ENCODE data around the gene PDIA5. TPM values are rescaled to one million over a fixed set of nuclear protein-coding genes. Genes with fewer than 3 reads are reported as not detected.

The PDIA5 gene
- total RNA-seq, 1 donor from 2014 or later: 119 TPM

- no peak for DNase-seq (ENCODE audit: extremely low read depth, low read depth, low spot score)
Observed at GRCh38 chr3:123068601-123069381, 2.0 kb downstream of the PDIA5 start.

GRCh38 chr3:123070510-123070909 lies 3.7 kb downstream of the PDIA5 start:
- DNase-seq (ENCODE audit: extremely low read depth, low read depth, low spot score): no peak

- no peak for DNase-seq (ENCODE audit: extremely low read depth, low read depth, low spot score)
Observed at GRCh38 chr3:123071146-123071545, 4.3 kb downstream of the PDIA5 start.

DNA sequence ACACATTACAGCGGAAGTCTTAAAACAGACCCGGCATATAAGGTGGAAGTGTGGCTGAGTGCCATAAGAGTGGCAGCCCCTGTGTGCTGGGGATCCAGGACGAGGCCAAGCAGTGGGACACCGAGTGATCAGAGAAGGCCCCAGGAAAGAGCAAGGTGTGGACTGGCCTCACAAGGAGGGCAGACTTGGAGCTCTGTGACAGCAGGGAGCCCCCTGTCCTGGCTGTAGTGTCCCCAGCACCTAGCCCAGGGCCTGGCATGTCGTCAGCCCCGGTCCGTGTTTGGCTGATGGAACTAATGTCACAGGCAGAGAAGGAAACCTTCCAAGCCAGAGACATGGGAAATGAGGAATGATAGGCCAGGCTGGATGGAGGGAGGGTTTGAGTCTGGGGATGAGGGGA lies 4.8 kb downstream of the PDIA5 start:
- DNase-seq (ENCODE audit: extremely low read depth, low read depth, low spot score): no peak

DNA sequence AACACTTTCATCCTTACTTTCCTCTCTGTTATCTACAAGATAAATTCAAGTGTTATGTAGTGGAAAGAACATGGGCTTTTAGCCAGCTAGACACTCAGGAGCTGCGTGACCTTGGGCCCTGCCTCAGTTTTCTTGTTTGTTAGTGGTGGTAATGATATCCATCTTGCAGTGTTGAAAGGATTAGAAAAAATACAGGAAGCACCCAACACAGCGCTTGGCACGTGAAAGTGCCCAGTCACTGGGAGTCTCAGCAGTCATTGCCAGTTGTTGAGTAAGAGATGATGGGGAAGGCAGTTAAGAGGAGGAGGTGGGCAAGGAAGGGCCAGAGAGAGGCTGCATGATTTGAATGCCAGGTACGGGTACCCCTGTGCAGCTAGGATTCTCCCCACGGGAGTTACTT lies 5.3 kb downstream of the PDIA5 start:
- no peak for DNase-seq (ENCODE audit: extremely low read depth, low read depth, low spot score)

DNA sequence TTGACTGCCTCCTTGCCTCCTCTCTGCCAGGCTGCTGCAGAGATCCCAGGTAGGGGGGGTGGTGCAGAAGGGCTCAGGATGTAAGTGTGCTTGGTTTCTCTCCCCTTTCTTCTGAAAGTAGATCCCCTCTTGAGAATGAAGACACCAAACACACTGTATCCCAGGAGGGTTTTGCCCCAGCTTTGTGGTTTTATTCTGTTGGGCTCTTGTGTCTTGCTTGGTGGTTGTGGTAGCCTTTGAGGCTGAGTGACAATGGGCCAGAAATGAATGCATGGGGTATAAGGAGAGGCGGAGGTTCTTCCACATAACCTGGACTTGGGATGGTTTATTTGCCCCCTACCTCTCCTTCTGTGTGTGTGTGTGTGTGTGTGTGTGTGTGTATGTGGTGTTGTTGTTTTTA lies 5.7 kb downstream of the PDIA5 start:
- no peak for DNase-seq (ENCODE audit: extremely low read depth, low read depth, low spot score)

DNA sequence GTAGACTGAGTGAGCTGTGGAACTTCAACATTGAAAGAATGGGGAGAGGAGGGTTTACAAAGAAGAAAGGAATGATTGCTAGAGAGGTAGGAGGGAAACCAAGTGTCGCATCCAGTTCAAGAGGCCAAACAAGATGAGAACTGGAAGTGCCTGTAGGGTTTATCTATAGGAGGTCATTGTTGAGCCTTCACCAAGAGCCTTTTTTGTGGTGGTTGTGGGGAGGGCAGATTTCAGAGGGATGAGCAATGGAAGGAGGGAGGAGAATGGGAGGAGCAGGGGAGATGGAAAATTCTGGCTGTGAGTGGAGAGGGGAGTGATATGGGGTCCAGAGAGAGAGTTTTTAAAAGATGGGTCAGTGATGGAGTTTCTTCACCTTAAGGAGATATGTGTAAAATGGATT lies 8.5 kb downstream of the PDIA5 start:
- DNase-seq (ENCODE audit: extremely low read depth, low read depth, low spot score): no peak

GRCh38 chr3:123076112-123076495 lies 9.3 kb downstream of the PDIA5 start:
- DNase-seq (ENCODE audit: extremely low read depth, low read depth, low spot score): no peak

DNA sequence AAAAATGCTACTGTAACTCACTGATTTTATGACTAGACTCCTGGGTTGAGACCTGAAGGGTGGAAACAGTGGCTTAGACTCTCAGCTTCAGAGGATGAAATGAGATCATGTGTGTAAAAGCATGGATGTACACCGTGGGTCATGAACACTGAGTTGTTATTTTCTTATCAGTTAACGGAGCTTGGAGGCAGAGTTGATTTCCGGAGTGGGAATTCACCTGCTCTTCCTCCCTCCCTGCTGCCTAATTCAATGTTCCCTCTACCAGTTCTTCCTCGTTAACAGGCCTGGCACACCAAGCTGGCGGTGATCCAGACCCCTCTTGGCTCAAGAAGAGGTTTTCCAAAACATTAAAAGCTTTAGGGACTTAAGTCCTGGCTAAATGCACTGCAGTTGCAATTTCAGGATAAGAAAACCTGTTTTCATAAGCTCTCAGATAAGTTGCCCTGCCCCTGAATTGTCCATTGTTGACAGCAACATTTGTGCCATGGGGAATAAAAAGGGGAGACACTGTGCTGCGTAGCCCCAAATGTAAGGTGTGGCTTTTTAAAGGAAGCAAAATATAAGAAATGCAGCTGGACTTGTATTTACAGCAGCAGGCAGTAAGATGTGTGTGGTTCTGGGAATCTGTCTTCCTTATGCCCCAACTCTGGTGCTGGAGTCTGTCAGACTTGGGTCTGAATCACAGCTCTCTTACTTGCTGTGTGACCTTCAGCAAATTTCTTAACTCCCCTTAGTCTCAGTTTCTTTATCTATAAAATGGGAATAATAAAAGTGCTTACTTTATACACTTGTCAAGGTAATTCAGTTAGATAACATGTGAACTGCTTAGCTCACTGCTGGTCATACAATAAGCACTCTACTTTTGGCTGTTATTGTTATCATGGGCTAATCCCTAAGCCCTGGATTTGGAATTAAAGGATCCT lies 9.9 kb downstream of the PDIA5 start:
- DNase-seq (ENCODE audit: extremely low read depth, low read depth, low spot score): no peak

DNA sequence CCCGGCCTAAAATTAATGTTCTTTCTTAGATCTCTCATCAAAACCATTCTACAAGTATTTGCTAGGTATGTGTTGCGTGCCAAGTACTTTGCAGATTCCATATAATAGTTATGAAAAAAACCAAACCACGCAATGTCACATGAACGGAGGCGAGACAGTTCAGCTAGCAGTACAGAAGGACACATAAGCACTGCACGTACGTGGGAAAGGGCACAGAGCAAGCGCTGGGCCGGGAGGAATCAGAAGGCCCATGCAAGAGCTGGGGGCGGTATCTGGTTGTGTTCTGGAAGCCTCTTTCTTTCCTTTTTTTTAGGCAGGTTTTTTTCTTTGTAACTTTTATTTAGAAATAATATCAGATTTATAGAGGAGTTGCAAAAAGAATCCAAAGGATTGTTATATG lies 11.3 kb downstream of the PDIA5 start:
- DNase-seq (ENCODE audit: extremely low read depth, low read depth, low spot score): no peak

- DNase-seq (ENCODE audit: extremely low read depth, low read depth, low spot score): no peak
Observed at GRCh38 chr3:123080864-123081562, 14.2 kb downstream of the PDIA5 start.

- DNase-seq (ENCODE audit: extremely low read depth, low read depth, low spot score): no peak
Observed at GRCh38 chr3:123081718-123082369, 15.0 kb downstream of the PDIA5 start.

DNA sequence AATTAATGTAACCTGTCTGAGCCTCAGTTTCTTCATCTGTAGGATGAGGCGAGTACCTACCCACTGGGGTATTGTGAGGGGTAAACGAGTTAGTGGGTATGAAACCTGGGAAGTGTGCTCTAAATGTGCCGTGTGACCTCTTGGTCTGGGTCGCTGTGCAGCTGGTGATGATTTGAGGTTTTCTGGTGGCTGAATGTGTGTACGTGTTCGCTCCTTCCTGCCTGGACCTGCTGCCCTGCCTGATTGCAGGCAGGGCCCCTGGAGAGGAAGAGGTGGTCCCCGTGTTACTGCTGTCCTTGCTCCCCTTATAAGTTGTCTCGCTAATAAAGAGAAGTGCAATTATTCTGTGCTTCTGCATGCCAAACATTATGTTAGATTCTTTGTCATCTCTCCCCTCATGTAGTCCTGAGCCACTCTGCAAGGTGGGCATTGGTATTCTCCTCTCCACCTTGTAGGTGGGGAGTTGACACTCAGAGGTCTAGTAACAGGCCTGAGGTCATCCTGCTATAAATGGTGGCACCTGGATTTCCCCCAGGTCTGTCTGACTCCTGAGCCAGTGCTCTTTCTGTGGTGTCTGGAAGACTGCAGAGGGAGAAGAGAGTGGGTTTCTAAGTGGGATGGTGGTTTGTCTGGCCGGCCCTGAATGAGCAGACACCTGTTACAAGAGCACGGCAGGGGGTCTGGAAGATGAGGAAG lies 15.7 kb downstream of the PDIA5 start:
- peak; percentile 72 for DNase-seq (ENCODE audit: extremely low read depth, low read depth, low spot score)

GRCh38 chr3:123083383-123084124 lies 16.7 kb downstream of the PDIA5 start:
- DNase-seq (ENCODE audit: extremely low read depth, low read depth, low spot score): no peak

DNA sequence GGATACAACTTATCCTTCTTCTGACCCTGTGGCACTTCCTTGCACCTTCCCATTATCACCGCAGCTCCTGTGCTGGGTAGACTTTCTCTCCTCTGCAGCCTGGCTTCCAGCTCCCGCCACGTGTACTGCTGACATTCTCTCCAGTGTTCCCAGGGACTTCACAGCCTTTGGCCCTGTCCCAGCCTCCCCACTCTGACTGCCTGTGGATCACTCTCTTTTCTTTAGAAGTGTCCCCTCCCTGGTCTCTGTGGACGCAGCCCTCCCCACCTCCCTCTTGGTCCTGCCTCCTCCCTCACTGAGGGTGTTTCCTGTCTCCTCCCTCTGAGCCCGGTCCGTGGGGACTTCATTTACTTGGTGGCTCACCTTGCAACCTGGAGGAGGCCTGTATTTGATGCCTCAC lies 17.4 kb downstream of the PDIA5 start:
- no peak for DNase-seq (ENCODE audit: extremely low read depth, low read depth, low spot score)

GRCh38 chr3:123084738-123085237 lies 18.0 kb downstream of the PDIA5 start:
- no peak for DNase-seq (ENCODE audit: extremely low read depth, low read depth, low spot score)

DNA sequence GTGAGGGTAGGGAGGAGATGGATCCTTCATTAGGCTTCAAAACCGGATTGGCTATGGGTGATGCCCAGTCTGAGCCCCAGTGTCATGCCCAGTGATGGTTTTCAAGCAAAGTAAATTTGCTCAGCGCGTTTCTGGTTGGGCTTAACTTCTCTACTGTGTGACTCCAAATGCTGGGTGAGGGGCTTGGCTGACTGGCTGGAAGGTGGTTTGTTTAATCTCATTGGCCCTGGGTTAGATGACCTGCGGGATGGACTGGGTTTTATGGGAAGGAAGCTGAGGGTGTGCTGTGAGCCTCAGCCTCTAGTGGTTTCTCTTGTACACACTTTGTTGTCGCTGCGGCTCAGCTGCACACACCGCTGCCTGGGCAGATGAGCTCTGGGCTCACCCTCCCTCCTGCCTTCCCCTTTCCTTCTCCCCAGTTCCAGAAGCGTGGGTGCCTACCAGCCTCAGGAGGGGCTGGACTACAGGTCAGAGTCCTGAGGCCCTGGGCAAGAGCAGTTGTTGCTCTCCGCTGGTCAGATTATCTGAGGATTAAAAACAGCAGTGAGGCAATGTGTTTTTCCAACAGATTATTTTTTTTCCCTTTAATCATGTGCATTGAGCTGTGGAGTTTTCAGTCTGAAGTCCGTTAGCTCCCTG lies 18.6 kb downstream of the PDIA5 start:
- no peak for DNase-seq (ENCODE audit: extremely low read depth, low read depth, low spot score)

- DNase-seq (ENCODE audit: extremely low read depth, low read depth, low spot score): no peak
Observed at GRCh38 chr3:123085932-123086627, 19.3 kb downstream of the PDIA5 start.

Measured in glomerular endothelial cell (primary cell).